SK-N-SH (cell line): ENCODE measurements around the gene CHRM5. TPM values are rescaled to one million over a fixed set of nuclear protein-coding genes. Genes with fewer than 3 reads are reported as not detected.

ENCODE experiments used
- CTCF ChIA-PET: fragments of 300-600, 350-600 bp; formaldehyde crosslinking; extraction: SDS; loops from one replicate; lab custom pipeline; 2021; lab: Yijun Ruan, JAX
- POLR2A ChIA-PET: fragments of 350-600 bp; sonication (Branson Sonifier 250); formaldehyde crosslinking; extraction: SDS; loops from one replicate; lab custom pipeline; 2020; ENCODE audit warnings: antibody characterized with exemption, inconsistent platforms; lab: Yijun Ruan, JAX
- DNase-seq: peaks from one replicate; pipeline ENCODE4 v3.0.0; 2012
- H2AFZ ChIP-seq: fragments of 200-600 bp; sonication (generic); 2 replicates; pipeline ENCODE4 v1.8.1; 2016; ENCODE audit warnings: antibody characterized with exemption, mild to moderate bottlenecking, low read depth
- H3F3A ChIP-seq: fragments of 200-600 bp; sonication (generic); replicated peaks from 2 replicates; pipeline ENCODE3; 2016; ENCODE audit warnings: antibody characterized with exemption, mild to moderate bottlenecking; ENCODE audit not compliant: insufficient read depth
- H3K27ac ChIP-seq, 2 experiments: fragments of 200-500 bp in 1 of 2; fragments of 200-600 bp in 1 of 2; sonication (Bioruptor generic) in 1 of 2; sonication (generic), shearing (Covaris generic) in 1 of 2; 2 replicates each; pipeline versions ENCODE4 v1.5.1 to v1.6.1; 2014 to 2016; ENCODE audit warnings: low read depth in 2 of 2, inconsistent platforms in 1 of 2, low read length in 1 of 2, mild to moderate bottlenecking in 1 of 2, mixed read lengths in 1 of 2
- H3K27me3 ChIP-seq: fragments of 200-600 bp; sonication (generic), shearing (Covaris generic); 2 replicates; pipeline ENCODE4 v1.6.1; 2016; ENCODE audit warnings: mixed run types; ENCODE audit not compliant: insufficient read depth
- H3K36me3 ChIP-seq, 2 experiments: fragments of 200-500 bp in 1 of 2; fragments of 200-600 bp in 1 of 2; sonication (Bioruptor generic) in 1 of 2; sonication (generic) in 1 of 2; replicated peaks in 1 of 2; 2 replicates each; pipeline versions ENCODE3 to v1.5.1; 2014 to 2016; ENCODE audit warnings: low read length in 1 of 2, mild to moderate bottlenecking in 1 of 2; ENCODE audit not compliant: insufficient read depth in 2 of 2, control insufficient read depth in 1 of 2
- H3K4me1 ChIP-seq, 2 experiments: fragments of 200-500 bp in 1 of 2; fragments of 200-600 bp in 1 of 2; sonication (Bioruptor generic) in 1 of 2; sonication (generic), shearing (Covaris generic) in 1 of 2; 2 replicates each; pipeline versions ENCODE4 v1.5.1 to v1.6.1; 2014 to 2016; ENCODE audit warnings: low read depth in 1 of 2, low read length in 1 of 2, mixed run types in 1 of 2; ENCODE audit not compliant: insufficient read depth in 2 of 2, control insufficient read depth in 1 of 2
- H3K4me2 ChIP-seq: fragments of 200-600 bp; sonication (generic), shearing (Covaris generic); 2 replicates; pipeline ENCODE4 v1.6.1; 2017; ENCODE audit warnings: mixed run types
- H3K4me3 ChIP-seq, 2 experiments: fragments of 200-500 bp in 1 of 2; fragments of 200-600 bp in 1 of 2; sonication (Bioruptor generic) in 1 of 2; sonication (generic), shearing (Covaris generic) in 1 of 2; 2 replicates each; pipeline versions ENCODE4 v1.5.1 to v1.8.1; 2014 to 2016; ENCODE audit warnings: low read depth in 2 of 2, inconsistent platforms in 1 of 2, low read length in 1 of 2, mild to moderate bottlenecking in 1 of 2, mixed read lengths in 1 of 2, moderate library complexity in 1 of 2
- H3K79me2 ChIP-seq: fragments of 200-600 bp; sonication (generic); 2 replicates; pipeline ENCODE4 v1.8.1; 2017; ENCODE audit warnings: mild to moderate bottlenecking; ENCODE audit not compliant: insufficient read depth
- H3K9ac ChIP-seq: fragments of 200-600 bp; sonication (generic); 2 replicates; pipeline ENCODE4 v1.6.1; 2017; ENCODE audit warnings: mixed run types
- H3K9me2 ChIP-seq: fragments of 200-600 bp; sonication (generic); 2 replicates; pipeline ENCODE4 v1.6.1; 2017; ENCODE audit warnings: mixed run types
- H3K9me3 ChIP-seq: fragments of 200-600 bp; sonication (generic); 2 replicates; pipeline ENCODE4 v1.6.1; 2017; ENCODE audit warnings: mixed run types, mild to moderate bottlenecking, moderate library complexity
- H4K20me1 ChIP-seq: fragments of 200-600 bp; sonication (generic); 2 replicates; pipeline ENCODE4 v1.6.1; 2017; ENCODE audit warnings: mild to moderate bottlenecking, mixed run types; ENCODE audit not compliant: insufficient read depth
- EZH2phosphoT487 ChIP-seq: fragments of 200-600 bp; sonication (generic); IDR thresholded peaks from 2 replicates; pipeline ENCODE4 v1.6.1; 2017; ENCODE audit warnings: low read depth, mixed run types, mild to moderate bottlenecking, antibody characterized with exemption, moderate library complexity, borderline replicate concordance
- FOXJ3 ChIP-seq: sonication (generic); formaldehyde crosslinking; IDR thresholded peaks from 2 replicates; pipeline ENCODE4 v1.5.1; 2020; ENCODE audit warnings: mild to moderate bottlenecking, missing genetic modification reagents
- FOXM1 ChIP-seq: IDR thresholded peaks from 2 replicates; pipeline ENCODE4 v1.4.0; 2012; ENCODE audit warnings: low read depth, mild to moderate bottlenecking
- GABPA ChIP-seq: IDR thresholded peaks from 2 replicates; pipeline ENCODE4 v1.4.0; 2012; ENCODE audit warnings: low read depth, mild to moderate bottlenecking
- JUND ChIP-seq: IDR thresholded peaks from 2 replicates; pipeline ENCODE4 v1.4.0; 2012
- MXI1 ChIP-seq: IDR thresholded peaks from 2 replicates; pipeline ENCODE4 v1.6.1; 2012; ENCODE audit warnings: mild to moderate bottlenecking, low read depth, low read length, improper control_type of control experiment
- NFIC ChIP-seq: IDR thresholded peaks from 2 replicates; pipeline ENCODE4 v1.4.0; 2012; ENCODE audit warnings: borderline replicate concordance
- NRF1 ChIP-seq: IDR thresholded peaks from 2 replicates; pipeline ENCODE4 v1.6.1; 2012; ENCODE audit warnings: low read depth, mild to moderate bottlenecking, low read length
- POLR2AphosphoS5 ChIP-seq: IDR thresholded peaks from 2 replicates; pipeline ENCODE4 v1.6.1; 2012; ENCODE audit warnings: low read depth, low read length
- RFX5 ChIP-seq: IDR thresholded peaks from 2 replicates; pipeline ENCODE4 v1.6.1; 2012; ENCODE audit warnings: mild to moderate bottlenecking, improper control_type of control experiment, low read length
- RXRA ChIP-seq: IDR thresholded peaks from 2 replicates; pipeline ENCODE4 v1.4.0; 2012; ENCODE audit warnings: low read depth, mild to moderate bottlenecking, borderline replicate concordance
- SMC3 ChIP-seq: IDR thresholded peaks from 2 replicates; pipeline ENCODE4 v1.6.1; 2012; ENCODE audit warnings: low read depth, low read length, improper control_type of control experiment
- TCF12 ChIP-seq: IDR thresholded peaks from 2 replicates; pipeline ENCODE4 v1.4.0; 2012
- YY1 ChIP-seq: IDR thresholded peaks from 2 replicates; pipeline ENCODE4 v1.4.0; 2012; ENCODE audit warnings: low read depth, mild to moderate bottlenecking
- WGBS: methylation state at CpG from one replicate; pipeline ENCODE4 v1.1.6; 2017; ENCODE audit warnings: low lambda C conversion rate; 5-methylcytosine and 5-hydroxymethylcytosine counted together
- polyA plus RNA-seq, 3 experiments: library from polyadenylated mRNA; depleted of rRNA; stranded (reverse); fragments of >200 nt; gene quantifications; 2 replicates each; pipeline ENCODE4 v1.2.3, GENCODE V29; 2012
- TF ChIP-seq, protein P1 (sequence below): IDR thresholded peaks from 2 replicates; pipeline ENCODE4 v1.4.0; 2012; ENCODE audit warnings: low read depth
- TF ChIP-seq, protein P2 (sequence below): fragments of 150-350 bp; IDR thresholded peaks from 2 replicates; pipeline ENCODE4 v1.6.1; 2016; ENCODE audit warnings: mild to moderate bottlenecking, low read depth, low read length
- TF ChIP-seq, protein P3 (sequence below): fragments of 200-600 bp; sonication (generic); IDR thresholded peaks from 2 replicates; pipeline ENCODE4 v1.6.1; 2017; ENCODE audit warnings: antibody characterized with exemption, mild to moderate bottlenecking, moderate library complexity
- TF ChIP-seq, protein P4 (sequence below): IDR thresholded peaks from 2 replicates; pipeline ENCODE4 v1.4.0; 2012; ENCODE audit warnings: low read depth, borderline replicate concordance
- TF ChIP-seq, protein P5 (sequence below): IDR thresholded peaks from 2 replicates; pipeline ENCODE4; 2012

CHRM5 gene
- polyA plus RNA-seq, 1 of the 3 experiments (the other 2 are of a cell fraction), result 0.03 TPM

DNA sequence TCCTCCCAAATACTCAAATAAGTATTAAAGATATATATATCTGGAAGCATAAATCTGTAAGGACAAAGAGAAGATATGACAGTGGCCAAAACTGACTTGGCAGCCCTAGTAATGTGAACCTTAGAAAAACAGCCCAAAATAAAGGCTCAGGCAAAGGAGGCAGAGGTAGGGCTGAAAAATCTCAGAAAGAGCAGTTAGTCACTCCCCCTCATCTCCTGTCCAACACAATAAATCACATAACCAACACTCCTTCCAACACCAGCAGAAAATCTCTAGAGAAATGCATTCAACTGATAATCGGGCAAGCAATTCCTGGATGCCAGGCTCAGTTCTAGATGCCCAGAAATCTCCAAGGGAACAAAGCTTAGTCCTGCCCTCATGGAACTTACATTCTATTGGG is 22.1 kb upstream of the CHRM5 start:
- Histone ChIP-seq H3K27ac (no peak overlapping the region), H4K20me1 (no peaks in the 10 kb centered on the region), H3K4me1 (no peaks in the 10 kb centered on the region), H3K4me2 (no peak overlapping the region), H3K27me3 (no peaks in the 10 kb centered on the region), H3K9me3 (no peaks in the 10 kb centered on the region), H2AFZ (no peak overlapping the region), H3K36me3 (no peaks in the 10 kb centered on the region), H3K9ac (no peak overlapping the region), H3F3A (no peaks in the 10 kb centered on the region), H3K9me2 (no peaks in the 10 kb centered on the region), H3K79me2 (no peaks in the 10 kb centered on the region), H3K4me3 (no peak overlapping the region)
- WGBS, result 94% methylated on average over 1 of the region's 1 CpG
- ChIA-PET CTCF (interaction anchor here (0.6 to 0.9 kb wide), 2 partner anchors 18 to 855 kb away, joined by 3 read pairs; no protein-coding TSS in a partner anchor), POLR2A (no interaction called here)
- no peak for DNase-seq
- TF ChIP-seq JUND (no peak), GABPA (no peak), MXI1 (no peak)
- TF ChIP-seq, protein P1, sequence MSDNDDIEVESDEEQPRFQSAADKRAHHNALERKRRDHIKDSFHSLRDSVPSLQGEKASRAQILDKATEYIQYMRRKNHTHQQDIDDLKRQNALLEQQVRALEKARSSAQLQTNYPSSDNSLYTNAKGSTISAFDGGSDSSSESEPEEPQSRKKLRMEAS, result no peak

DNA sequence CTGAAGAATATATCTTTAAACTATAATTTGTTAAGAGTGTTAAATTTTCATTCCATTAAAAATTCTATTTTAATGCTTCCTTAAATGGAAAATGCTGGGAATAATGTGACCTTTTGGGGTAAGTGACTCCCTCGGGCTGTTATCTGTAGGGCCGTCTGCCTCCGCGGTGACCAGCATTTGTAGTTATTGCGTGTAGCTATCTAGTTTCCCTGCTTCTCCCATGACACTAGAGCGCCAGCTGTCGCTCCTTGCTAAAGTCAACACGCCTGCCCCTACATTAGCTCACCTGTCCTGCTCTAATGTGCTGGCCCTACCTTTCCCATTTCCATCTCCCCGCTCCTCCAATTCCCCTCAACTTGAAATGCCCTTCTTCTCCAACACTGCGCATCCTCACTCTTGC is 12.4 kb upstream of the CHRM5 start:
- DNase-seq, result no peak
- POLR2A ChIA-PET, result no interaction called here
- H3K27me3 ChIP-seq, result no peaks in the 10 kb centered on the region
- H3K27ac ChIP-seq, result no peak overlapping the region
- H2AFZ ChIP-seq, result no peak overlapping the region
- CTCF ChIA-PET, result no interaction called here
- no peaks in the 10 kb centered on the region for H3K36me3 ChIP-seq
- no peaks in the 10 kb centered on the region for H3F3A ChIP-seq
- no peaks in the 10 kb centered on the region for H3K9me3 ChIP-seq
- no peaks in the 10 kb centered on the region for H3K9me2 ChIP-seq
- H3K4me2 ChIP-seq, result no peak overlapping the region
- no peak for TF ChIP-seq SMC3
- no peak for TF ChIP-seq TCF12
- TF ChIP-seq POLR2AphosphoS5, result no peak
- TF ChIP-seq NRF1, result no peak
- TF ChIP-seq, protein P2, sequence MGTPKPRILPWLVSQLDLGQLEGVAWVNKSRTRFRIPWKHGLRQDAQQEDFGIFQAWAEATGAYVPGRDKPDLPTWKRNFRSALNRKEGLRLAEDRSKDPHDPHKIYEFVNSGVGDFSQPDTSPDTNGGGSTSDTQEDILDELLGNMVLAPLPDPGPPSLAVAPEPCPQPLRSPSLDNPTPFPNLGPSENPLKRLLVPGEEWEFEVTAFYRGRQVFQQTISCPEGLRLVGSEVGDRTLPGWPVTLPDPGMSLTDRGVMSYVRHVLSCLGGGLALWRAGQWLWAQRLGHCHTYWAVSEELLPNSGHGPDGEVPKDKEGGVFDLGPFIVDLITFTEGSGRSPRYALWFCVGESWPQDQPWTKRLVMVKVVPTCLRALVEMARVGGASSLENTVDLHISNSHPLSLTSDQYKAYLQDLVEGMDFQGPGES, result no peak
- TF ChIP-seq FOXJ3 (CRISPR knock-in tag), result no peak
- TF ChIP-seq, protein P3, sequence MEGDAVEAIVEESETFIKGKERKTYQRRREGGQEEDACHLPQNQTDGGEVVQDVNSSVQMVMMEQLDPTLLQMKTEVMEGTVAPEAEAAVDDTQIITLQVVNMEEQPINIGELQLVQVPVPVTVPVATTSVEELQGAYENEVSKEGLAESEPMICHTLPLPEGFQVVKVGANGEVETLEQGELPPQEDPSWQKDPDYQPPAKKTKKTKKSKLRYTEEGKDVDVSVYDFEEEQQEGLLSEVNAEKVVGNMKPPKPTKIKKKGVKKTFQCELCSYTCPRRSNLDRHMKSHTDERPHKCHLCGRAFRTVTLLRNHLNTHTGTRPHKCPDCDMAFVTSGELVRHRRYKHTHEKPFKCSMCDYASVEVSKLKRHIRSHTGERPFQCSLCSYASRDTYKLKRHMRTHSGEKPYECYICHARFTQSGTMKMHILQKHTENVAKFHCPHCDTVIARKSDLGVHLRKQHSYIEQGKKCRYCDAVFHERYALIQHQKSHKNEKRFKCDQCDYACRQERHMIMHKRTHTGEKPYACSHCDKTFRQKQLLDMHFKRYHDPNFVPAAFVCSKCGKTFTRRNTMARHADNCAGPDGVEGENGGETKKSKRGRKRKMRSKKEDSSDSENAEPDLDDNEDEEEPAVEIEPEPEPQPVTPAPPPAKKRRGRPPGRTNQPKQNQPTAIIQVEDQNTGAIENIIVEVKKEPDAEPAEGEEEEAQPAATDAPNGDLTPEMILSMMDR, result no peak
- TF ChIP-seq YY1, result no peak
- TF ChIP-seq, protein P4, sequence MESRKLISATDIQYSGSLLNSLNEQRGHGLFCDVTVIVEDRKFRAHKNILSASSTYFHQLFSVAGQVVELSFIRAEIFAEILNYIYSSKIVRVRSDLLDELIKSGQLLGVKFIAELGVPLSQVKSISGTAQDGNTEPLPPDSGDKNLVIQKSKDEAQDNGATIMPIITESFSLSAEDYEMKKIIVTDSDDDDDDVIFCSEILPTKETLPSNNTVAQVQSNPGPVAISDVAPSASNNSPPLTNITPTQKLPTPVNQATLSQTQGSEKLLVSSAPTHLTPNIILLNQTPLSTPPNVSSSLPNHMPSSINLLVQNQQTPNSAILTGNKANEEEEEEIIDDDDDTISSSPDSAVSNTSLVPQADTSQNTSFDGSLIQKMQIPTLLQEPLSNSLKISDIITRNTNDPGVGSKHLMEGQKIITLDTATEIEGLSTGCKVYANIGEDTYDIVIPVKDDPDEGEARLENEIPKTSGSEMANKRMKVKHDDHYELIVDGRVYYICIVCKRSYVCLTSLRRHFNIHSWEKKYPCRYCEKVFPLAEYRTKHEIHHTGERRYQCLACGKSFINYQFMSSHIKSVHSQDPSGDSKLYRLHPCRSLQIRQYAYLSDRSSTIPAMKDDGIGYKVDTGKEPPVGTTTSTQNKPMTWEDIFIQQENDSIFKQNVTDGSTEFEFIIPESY, result no peak
- TF ChIP-seq, protein P5, sequence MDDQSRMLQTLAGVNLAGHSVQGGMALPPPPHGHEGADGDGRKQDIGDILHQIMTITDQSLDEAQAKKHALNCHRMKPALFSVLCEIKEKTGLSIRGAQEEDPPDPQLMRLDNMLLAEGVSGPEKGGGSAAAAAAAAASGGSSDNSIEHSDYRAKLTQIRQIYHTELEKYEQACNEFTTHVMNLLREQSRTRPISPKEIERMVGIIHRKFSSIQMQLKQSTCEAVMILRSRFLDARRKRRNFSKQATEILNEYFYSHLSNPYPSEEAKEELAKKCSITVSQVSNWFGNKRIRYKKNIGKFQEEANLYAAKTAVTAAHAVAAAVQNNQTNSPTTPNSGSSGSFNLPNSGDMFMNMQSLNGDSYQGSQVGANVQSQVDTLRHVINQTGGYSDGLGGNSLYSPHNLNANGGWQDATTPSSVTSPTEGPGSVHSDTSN, result no peak
- no peak for TF ChIP-seq EZH2phosphoT487
- TF ChIP-seq RFX5, result no peak
- no peak for TF ChIP-seq RXRA
- TF ChIP-seq NFIC, result no peak
- no peak for TF ChIP-seq FOXM1
- TF ChIP-seq, all 33 proteins: peak for 0
- H4K20me1 ChIP-seq, result no peaks in the 10 kb centered on the region
- H3K79me2 ChIP-seq, result no peaks in the 10 kb centered on the region
- 82% methylated on average over 10 of the region's 10 CpGs for WGBS
- H3K4me1 ChIP-seq, result peaks cover 0 to 4% of the 10 kb centered on the region in 2 experiments; a peak in 2 of 4 replicates
- H3K4me3 ChIP-seq, result no peak overlapping the region
- no peak overlapping the region for H3K9ac ChIP-seq
